SH-SY5Y (cell line): Measurements from ENCODE around the gene ZNF69.

Experiments
- GATA2 ChIP-seq: IDR thresholded peaks from 2 replicates; pipeline ENCODE4 v1.6.1; 2011; ENCODE audit warnings: mild to moderate bottlenecking, low read depth, low read length
- GATA3 ChIP-seq: IDR thresholded peaks from 2 replicates; pipeline ENCODE4 v1.6.1; 2011; ENCODE audit warnings: low read depth, mild to moderate bottlenecking, low read length, moderate library complexity

DNA sequence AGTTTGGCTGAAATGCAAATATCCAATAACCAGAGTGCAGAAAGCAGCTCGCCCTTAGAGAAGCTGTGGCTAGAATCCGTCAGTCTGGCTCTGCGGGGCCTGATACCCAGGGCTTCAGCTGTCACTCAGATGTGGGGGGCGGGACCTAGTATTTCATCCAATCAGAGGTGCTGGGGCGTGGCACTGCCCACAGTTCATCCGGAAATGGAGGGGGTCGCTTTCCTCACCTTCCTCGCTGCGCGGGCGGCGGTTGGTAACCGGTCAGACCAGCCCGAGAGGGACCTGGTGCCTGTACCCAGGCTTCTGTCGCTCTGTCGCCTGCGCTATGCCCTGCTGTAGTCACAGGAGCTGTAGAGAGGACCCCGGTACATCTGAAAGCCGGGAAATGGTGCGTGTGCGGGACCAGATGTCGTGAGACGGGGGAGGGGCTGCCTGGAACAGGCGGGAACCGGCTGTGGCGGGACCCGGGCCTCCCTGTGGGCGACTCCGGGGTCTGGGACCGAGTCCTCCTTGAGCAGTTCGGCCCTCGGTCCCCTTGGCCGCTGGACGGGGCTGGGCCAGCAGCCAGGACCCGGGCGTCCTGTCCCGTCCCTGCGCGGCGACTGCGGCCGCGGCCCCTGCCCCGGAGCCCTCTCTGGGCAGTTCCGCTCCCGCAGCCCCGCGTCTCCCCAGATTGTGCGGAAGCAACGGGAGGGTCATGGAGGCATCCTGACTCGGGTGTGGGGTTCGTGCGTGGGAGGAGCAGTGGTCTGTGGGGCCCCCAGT lies 37.5 kb downstream of the ZNF69 start, which contains the start of gene ZNF700:
- TF ChIP-seq GATA3 (no peak), GATA2 (no peak)
